ENCODE data around the gene DDX1.
A peak's percentile ranks its signal among the peaks of the same experiment; 100 is the strongest.

- no peak for TF ChIP-seq POLR2A (IDR thresholded peaks at IDR 0.05)
- TF ChIP-seq CTCF (IDR thresholded peaks at IDR 0.05), result peak in 2 of 3 experiments; percentile 38 to 53
- TF ChIP-seq POLR2AphosphoS5 (IDR thresholded peaks at IDR 0.05; ENCODE audit: insufficient read depth in 1 of 2, low read depth in 1 of 2), result no peak
Observed at GRCh38 chr2:15577071-15577735, 14.5 kb upstream of the DDX1 start.
